Liver (tissue), 3 donors: Measurements from ENCODE around the gene CPEB2.

Experiments
- FOXA1 ChIP-seq: IDR thresholded peaks from 2 replicates; pipeline ENCODE4 v1.6.1; 2016; ENCODE audit warnings: antibody characterized with exemption
- GABPA ChIP-seq, 2 donors: IDR thresholded peaks in 1 of 2; conservative IDR thresholded peaks in 1 of 2; 2 replicates each; pipeline ENCODE4 v1.6.1; 2016; ENCODE audit warnings: antibody characterized with exemption in 2 of 2, mild to moderate bottlenecking in 1 of 2, moderate library complexity in 1 of 2
- SP1 ChIP-seq: IDR thresholded peaks from 2 replicates; pipeline ENCODE4 v1.6.1; 2018; ENCODE audit warnings: antibody characterized with exemption, mild to moderate bottlenecking
- TF ChIP-seq, protein P1 (sequence below): IDR thresholded peaks from 2 replicates; pipeline ENCODE4 v1.6.1; 2016; ENCODE audit warnings: antibody characterized with exemption
- TF ChIP-seq, protein P2 (sequence below): fragments of 150-350 bp; IDR thresholded peaks from 2 replicates; pipeline ENCODE4 v1.5.1; 2017; ENCODE audit warnings: improper control_type of control experiment, low read depth, low read length; ENCODE audit not compliant: missing input control
- TF ChIP-seq, protein P3 (sequence below): IDR thresholded peaks from 2 replicates; pipeline ENCODE4 v1.6.1; 2016; ENCODE audit warnings: antibody characterized with exemption
- TF ChIP-seq, protein P4 (sequence below): IDR thresholded peaks from 2 replicates; pipeline ENCODE4 v1.6.1; 2016; ENCODE audit warnings: antibody characterized with exemption, mild to moderate bottlenecking
- donor health status: healthy.
- donor health status: healthy.

DNA sequence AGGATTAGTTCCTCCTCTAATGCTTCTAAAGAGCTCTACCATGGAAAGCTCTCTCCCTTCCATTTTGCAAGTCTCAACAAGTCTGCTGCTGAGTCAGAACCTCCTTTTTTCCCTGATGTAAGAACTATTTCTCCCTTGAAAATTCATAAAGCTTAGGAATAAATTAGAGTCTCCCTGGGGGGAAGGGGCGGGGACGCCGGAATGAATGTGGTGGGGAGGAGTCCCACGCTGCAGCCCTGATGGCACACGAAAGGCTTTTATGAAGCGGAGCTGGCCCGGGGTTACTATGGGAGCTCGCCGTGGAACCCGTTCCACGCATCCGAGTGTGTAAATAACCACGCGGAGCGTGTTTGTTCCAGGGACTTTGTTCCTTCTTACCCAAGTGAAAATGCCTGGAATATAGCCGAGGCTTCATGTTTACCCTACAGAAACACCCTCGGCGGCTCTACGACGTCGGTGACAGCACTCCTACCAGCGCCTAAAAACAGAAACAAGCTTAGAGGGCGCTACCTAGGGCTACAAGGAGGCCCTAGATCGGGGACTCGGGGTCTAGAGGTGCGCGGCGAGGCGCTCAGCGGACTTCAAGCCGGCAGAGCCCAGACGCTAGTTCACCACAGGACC, 923 bp upstream of the CPEB2 start:
- TF ChIP-seq, protein P1, sequence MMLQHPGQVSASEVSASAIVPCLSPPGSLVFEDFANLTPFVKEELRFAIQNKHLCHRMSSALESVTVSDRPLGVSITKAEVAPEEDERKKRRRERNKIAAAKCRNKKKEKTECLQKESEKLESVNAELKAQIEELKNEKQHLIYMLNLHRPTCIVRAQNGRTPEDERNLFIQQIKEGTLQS, result no peak
- TF ChIP-seq GABPA (IDR thresholded peaks at IDR 0.05 in 1 of 2, conservative IDR thresholded peaks at IDR 0.05 in 1 of 2) (no peak), FOXA1 (peak; percentile 67), SP1 (peak; percentile 72)
- TF ChIP-seq, protein P2, sequence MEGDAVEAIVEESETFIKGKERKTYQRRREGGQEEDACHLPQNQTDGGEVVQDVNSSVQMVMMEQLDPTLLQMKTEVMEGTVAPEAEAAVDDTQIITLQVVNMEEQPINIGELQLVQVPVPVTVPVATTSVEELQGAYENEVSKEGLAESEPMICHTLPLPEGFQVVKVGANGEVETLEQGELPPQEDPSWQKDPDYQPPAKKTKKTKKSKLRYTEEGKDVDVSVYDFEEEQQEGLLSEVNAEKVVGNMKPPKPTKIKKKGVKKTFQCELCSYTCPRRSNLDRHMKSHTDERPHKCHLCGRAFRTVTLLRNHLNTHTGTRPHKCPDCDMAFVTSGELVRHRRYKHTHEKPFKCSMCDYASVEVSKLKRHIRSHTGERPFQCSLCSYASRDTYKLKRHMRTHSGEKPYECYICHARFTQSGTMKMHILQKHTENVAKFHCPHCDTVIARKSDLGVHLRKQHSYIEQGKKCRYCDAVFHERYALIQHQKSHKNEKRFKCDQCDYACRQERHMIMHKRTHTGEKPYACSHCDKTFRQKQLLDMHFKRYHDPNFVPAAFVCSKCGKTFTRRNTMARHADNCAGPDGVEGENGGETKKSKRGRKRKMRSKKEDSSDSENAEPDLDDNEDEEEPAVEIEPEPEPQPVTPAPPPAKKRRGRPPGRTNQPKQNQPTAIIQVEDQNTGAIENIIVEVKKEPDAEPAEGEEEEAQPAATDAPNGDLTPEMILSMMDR, result no peak
- TF ChIP-seq, protein P3, sequence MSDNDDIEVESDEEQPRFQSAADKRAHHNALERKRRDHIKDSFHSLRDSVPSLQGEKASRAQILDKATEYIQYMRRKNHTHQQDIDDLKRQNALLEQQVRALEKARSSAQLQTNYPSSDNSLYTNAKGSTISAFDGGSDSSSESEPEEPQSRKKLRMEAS, result peak; percentile 59
- TF ChIP-seq, protein P4, sequence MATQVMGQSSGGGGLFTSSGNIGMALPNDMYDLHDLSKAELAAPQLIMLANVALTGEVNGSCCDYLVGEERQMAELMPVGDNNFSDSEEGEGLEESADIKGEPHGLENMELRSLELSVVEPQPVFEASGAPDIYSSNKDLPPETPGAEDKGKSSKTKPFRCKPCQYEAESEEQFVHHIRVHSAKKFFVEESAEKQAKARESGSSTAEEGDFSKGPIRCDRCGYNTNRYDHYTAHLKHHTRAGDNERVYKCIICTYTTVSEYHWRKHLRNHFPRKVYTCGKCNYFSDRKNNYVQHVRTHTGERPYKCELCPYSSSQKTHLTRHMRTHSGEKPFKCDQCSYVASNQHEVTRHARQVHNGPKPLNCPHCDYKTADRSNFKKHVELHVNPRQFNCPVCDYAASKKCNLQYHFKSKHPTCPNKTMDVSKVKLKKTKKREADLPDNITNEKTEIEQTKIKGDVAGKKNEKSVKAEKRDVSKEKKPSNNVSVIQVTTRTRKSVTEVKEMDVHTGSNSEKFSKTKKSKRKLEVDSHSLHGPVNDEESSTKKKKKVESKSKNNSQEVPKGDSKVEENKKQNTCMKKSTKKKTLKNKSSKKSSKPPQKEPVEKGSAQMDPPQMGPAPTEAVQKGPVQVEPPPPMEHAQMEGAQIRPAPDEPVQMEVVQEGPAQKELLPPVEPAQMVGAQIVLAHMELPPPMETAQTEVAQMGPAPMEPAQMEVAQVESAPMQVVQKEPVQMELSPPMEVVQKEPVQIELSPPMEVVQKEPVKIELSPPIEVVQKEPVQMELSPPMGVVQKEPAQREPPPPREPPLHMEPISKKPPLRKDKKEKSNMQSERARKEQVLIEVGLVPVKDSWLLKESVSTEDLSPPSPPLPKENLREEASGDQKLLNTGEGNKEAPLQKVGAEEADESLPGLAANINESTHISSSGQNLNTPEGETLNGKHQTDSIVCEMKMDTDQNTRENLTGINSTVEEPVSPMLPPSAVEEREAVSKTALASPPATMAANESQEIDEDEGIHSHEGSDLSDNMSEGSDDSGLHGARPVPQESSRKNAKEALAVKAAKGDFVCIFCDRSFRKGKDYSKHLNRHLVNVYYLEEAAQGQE, result peak; percentile 59
